Stimulated activated CD8-positive, alpha-beta memory T cell treated with anti-CD3 and anti-CD28 coated beads, Interleukin-4, amount 100 ng/mL, for 4 hours (primary cell): ENCODE data around the gene ACSL1.
"Not testable (repeated sequence)": the region's sequence is repeated elsewhere in the genome, so short reads cannot be mapped to it uniquely, and the experiment has no call there.

Source experiments
- DNase-seq, 2 donors: peaks; one replicate each; pipeline ENCODE4 v3.0.0-alpha.2; 2020; ENCODE audit warnings: low read depth in 2 of 2, low spot score in 1 of 2

The ACSL1 gene

GRCh38 chr4:184792950-184793555 is 32.7 kb downstream of the ACSL1 start:
- DNase-seq: peak; percentile 19 to 34

- no peak for DNase-seq
These were observed 33.4 kb downstream of the ACSL1 start for GRCh38 chr4:184792334-184792733.

- DNase-seq: no peak
These were observed 34.9 kb downstream of the ACSL1 start for GRCh38 chr4:184790826-184791225.

GRCh38 chr4:184787766-184788503 is 37.8 kb downstream of the ACSL1 start:
- no peak for DNase-seq

- DNase-seq: no peak
These were observed 40.0 kb downstream of the ACSL1 start for GRCh38 chr4:184785813-184786212.

GRCh38 chr4:184784628-184785257 is 41.0 kb downstream of the ACSL1 start:
- DNase-seq: no peak

- DNase-seq: no peak
These were observed 42.9 kb downstream of the ACSL1 start for GRCh38 chr4:184782731-184783373.

GRCh38 chr4:184779160-184779559 is 46.6 kb downstream of the ACSL1 start:
- not testable (repeated sequence) for DNase-seq

GRCh38 chr4:184778325-184778724 is 47.4 kb downstream of the ACSL1 start:
- no peak for DNase-seq

GRCh38 chr4:184776821-184777220 is 48.9 kb downstream of the ACSL1 start:
- DNase-seq: no peak

GRCh38 chr4:184775854-184776555 is 49.8 kb downstream of the ACSL1 start:
- DNase-seq: no peak

- no peak for DNase-seq
These were observed 51.6 kb downstream of the ACSL1 start for GRCh38 chr4:184774152-184774551.

GRCh38 chr4:184771416-184771815 is 54.4 kb downstream of the ACSL1 start:
- DNase-seq: no peak

- DNase-seq: no peak
These were observed 56.5 kb downstream of the ACSL1 start for GRCh38 chr4:184769141-184769765.

GRCh38 chr4:184768296-184768695 is 57.5 kb downstream of the ACSL1 start:
- no peak for DNase-seq

- DNase-seq: no peak
These were observed 59.3 kb downstream of the ACSL1 start for GRCh38 chr4:184766446-184766845.

GRCh38 chr4:184765473-184766340 is 60.1 kb downstream of the ACSL1 start:
- DNase-seq: no peak

- DNase-seq: no peak
These were observed 61.2 kb downstream of the ACSL1 start for GRCh38 chr4:184764601-184765000.

GRCh38 chr4:184763150-184763780 is 62.5 kb downstream of the ACSL1 start:
- no peak for DNase-seq
